ENCODE measurements around the gene PLAGL1. TPM values are rescaled to one million over a fixed set of nuclear protein-coding genes. Genes with fewer than 3 reads are reported as not detected.
A peak's percentile ranks its signal among the peaks of the same experiment; 100 is the strongest.

Gene PLAGL1
- total and polyA plus RNA-seq, 2 experiments from 2014 or later = 22.8 to 43.8 TPM

DNA sequence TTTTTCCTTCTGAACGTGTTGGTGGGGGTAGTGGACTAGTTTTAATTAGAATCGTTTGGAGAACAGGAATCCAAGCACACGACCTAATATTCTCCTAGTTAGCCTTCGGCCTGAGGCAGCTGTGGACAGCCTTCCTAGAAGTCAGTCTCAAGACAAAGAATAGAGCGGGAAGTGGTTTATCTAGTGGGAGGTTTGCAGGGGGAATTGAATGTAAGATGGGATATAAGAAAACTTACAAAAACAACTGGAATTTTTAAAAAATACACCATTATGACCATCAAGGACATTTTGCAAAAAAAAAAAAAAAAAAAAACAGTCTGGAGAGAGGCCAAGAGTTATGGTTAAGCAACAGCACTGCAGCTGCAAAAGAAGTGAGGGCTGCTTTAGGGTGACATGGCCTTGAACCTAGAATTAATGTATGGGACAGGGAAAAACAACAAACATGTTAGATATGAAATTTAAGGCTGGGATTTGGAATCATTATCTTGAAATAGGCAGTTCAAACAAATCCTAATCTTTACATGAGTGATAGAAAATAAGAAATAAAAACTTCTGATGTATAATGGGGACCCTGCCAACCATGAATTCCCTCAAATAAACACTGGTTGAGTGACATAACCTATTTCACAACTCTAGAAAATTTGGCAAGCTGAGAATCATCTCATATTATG, 40.2 kb downstream of the PLAGL1 start:
- Histone ChIP-seq H2AFZ (no peak overlapping the region), H3K79me2 (ENCODE audit: insufficient read depth) (peaks cover 36% of the 10 kb centered on the region), H3K27ac (no peak overlapping the region), H3K4me1 (ENCODE audit: insufficient read depth) (peaks cover 12% of the 10 kb centered on the region), H3K36me3 (ENCODE audit: low read depth) (peaks cover 6% of the 10 kb centered on the region; the same call in 1 of the 2 replicates), H3K9me3 (ENCODE audit: low read depth) (no peaks in the 10 kb centered on the region), H3K9me2 (ENCODE audit: insufficient read depth) (no peaks in the 10 kb centered on the region), H3K4me2 (ENCODE audit: unreplicated experiment) (no peak overlapping the region), H3K27me3 (replicated peaks; ENCODE audit: insufficient read depth) (0 out of 2 replicates have a peak, but pooled peaks cover 4% of the 10 kb centered on the region), H3K9ac (no peak overlapping the region), H3F3A (ENCODE audit: insufficient read depth) (no peaks in the 10 kb centered on the region; the same call in 1 of the 2 replicates), H3K4me3 (no peak overlapping the region), H4K20me1 (ENCODE audit: insufficient read depth) (no peaks in the 10 kb centered on the region)
- TF ChIP-seq EZH2phosphoT487 (IDR thresholded peaks at IDR 0.05; ENCODE audit: insufficient read depth, low read depth) = no peak
- no peak for TF ChIP-seq EZH2 (IDR thresholded peaks at IDR 0.05; ENCODE audit: insufficient read depth, poor library complexity, severe bottlenecking)
- WGBS, 2 experiments (ENCODE audit: low coverage in 1 of 2, low lambda C conversion rate in 2 of 2, missing lambda C conversion rate in 2 of 2) = 34 to 36% methylated on average over 5 of the region's 5 CpGs
- peak; percentile 26 for DNase-seq
- in situ Hi-C loops (cut with MboI) = no loop called here

DNA sequence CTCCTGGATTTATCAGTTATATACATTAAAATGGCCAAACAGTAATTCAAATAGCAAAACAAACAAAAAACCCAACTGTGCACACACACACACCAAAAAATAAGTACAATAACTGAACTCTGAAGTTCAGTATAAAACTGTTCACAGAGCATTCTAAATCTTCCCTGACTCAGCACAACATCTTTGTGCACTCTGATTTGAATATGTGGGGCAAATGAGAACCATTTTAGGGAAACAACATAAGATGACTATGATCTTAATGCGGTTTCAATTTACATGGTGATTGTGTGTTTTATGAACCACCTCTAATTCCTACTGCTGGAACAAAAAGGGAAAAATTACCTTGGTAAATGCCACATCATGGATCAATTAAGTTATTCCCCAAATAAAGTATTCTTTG, 41.7 kb downstream of the PLAGL1 start:
- peaks cover 6% of the 10 kb centered on the region; the same call in 1 of the 2 replicates for H3K36me3 ChIP-seq (ENCODE audit: low read depth)
- no peak overlapping the region for H3K4me2 ChIP-seq (ENCODE audit: unreplicated experiment)
- no peak for DNase-seq
- H3K9me3 ChIP-seq (ENCODE audit: low read depth) = no peaks in the 10 kb centered on the region
- no peak for TF ChIP-seq EZH2phosphoT487 (IDR thresholded peaks at IDR 0.05; ENCODE audit: insufficient read depth, low read depth)
- TF ChIP-seq EZH2 (IDR thresholded peaks at IDR 0.05; ENCODE audit: insufficient read depth, poor library complexity, severe bottlenecking) = no peak
- H2AFZ ChIP-seq = no peak overlapping the region
- no peaks in the 10 kb centered on the region for H4K20me1 ChIP-seq (ENCODE audit: insufficient read depth)
- no peaks in the 10 kb centered on the region for H3K9me2 ChIP-seq (ENCODE audit: insufficient read depth)
- H3K27me3 ChIP-seq (replicated peaks; ENCODE audit: insufficient read depth) = 0 out of 2 replicates have a peak, but pooled peaks cover 4% of the 10 kb centered on the region
- no peak overlapping the region for H3K27ac ChIP-seq
- no peaks in the 10 kb centered on the region; the same call in 1 of the 2 replicates for H3F3A ChIP-seq (ENCODE audit: insufficient read depth)
- H3K79me2 ChIP-seq (ENCODE audit: insufficient read depth) = peaks cover 27% of the 10 kb centered on the region
- 83 to 89% methylated on average over 1 of the region's 1 CpG for WGBS, 2 experiments (ENCODE audit: low coverage in 1 of 2, low lambda C conversion rate in 2 of 2, missing lambda C conversion rate in 2 of 2)
- H3K4me1 ChIP-seq (ENCODE audit: insufficient read depth) = peaks cover 16% of the 10 kb centered on the region
- H3K9ac ChIP-seq = no peak overlapping the region
- in situ Hi-C loops (cut with MboI) = no loop called here
- no peak overlapping the region for H3K4me3 ChIP-seq

DNA sequence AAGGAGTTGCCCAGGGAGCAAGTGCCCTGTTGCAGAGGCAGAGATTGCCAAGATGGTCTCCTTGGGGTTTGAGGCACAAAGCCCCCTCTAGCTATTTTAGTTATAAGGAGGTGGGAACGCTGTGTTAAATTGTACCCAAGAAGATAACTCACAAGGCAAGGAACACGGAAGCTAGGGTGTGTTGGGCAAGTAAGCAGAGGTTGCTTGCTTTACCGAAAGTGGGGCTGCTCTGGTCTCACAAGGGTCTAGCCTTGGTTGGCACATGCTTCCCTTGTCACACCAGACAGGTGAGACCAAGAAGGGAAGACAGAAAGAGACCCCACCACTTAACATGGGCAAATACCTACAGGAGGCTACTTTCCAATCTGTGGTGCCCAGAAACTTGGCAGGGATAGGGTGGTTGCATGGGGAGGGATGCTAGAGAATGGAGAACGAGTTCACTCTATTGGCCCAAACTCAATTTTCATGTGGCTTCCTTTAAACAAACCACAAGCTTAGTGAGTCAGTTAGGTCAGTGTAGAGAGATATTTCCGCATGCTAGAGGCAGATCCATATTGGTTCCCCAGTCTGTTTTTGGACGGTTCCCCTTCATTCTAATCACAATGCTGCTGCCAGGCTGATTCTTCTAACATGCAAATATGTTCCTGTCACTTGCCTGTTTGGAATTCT, 42.4 kb downstream of the PLAGL1 start:
- Histone ChIP-seq H4K20me1 (ENCODE audit: insufficient read depth) (no peaks in the 10 kb centered on the region; the same call in 1 of the 2 replicates), H3K27ac (no peak overlapping the region), H3K9me2 (ENCODE audit: insufficient read depth) (no peaks in the 10 kb centered on the region), H3F3A (ENCODE audit: insufficient read depth) (no peaks in the 10 kb centered on the region; the same call in 1 of the 2 replicates), H3K79me2 (ENCODE audit: insufficient read depth) (peaks cover 21% of the 10 kb centered on the region), H3K4me2 (ENCODE audit: unreplicated experiment) (no peak overlapping the region), H3K4me3 (no peak overlapping the region), H3K9me3 (ENCODE audit: low read depth) (no peaks in the 10 kb centered on the region), H3K36me3 (ENCODE audit: low read depth) (peaks cover 9% of the 10 kb centered on the region; the same call in 1 of the 2 replicates), H3K9ac (no peak overlapping the region), H3K4me1 (ENCODE audit: insufficient read depth) (peaks cover 9% of the 10 kb centered on the region), H2AFZ (no peak overlapping the region), H3K27me3 (replicated peaks; ENCODE audit: insufficient read depth) (0 out of 2 replicates have a peak, but pooled peaks cover 4% of the 10 kb centered on the region)
- TF ChIP-seq EZH2 (IDR thresholded peaks at IDR 0.05; ENCODE audit: insufficient read depth, poor library complexity, severe bottlenecking) = no peak
- no peak for TF ChIP-seq EZH2phosphoT487 (IDR thresholded peaks at IDR 0.05; ENCODE audit: insufficient read depth, low read depth)
- WGBS, 2 experiments (ENCODE audit: low coverage in 1 of 2, low lambda C conversion rate in 2 of 2, missing lambda C conversion rate in 2 of 2) = 68% methylated on average over 6 of the region's 6 CpGs
- DNase-seq = peak; percentile 57
- in situ Hi-C loops (cut with MboI) = no loop called here

DNA sequence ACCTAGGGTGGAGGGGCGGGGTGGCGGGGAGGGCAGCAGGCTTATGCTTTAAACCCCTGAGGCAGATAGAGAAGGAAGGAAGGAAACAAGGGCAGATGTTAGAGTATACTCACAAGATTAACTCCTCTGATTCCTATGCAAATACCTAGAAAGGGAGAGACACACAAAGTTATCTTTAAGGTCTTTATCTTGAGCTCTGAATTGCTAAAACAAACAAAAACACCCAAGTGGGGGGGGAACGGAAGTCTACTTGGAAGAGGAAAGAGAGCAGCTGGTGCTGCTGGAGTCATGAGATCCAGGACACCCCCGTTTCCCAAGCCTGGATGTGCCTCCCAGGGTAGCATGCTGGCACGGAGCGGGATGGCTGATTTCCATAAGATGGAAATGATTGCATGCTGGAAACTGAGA, 43.4 kb downstream of the PLAGL1 start:
- H3K4me3 ChIP-seq = no peak overlapping the region
- H3K9me3 ChIP-seq (ENCODE audit: low read depth) = no peaks in the 10 kb centered on the region
- no peak overlapping the region for H2AFZ ChIP-seq
- H3K9me2 ChIP-seq (ENCODE audit: insufficient read depth) = no peaks in the 10 kb centered on the region
- H3K36me3 ChIP-seq (ENCODE audit: low read depth) = peaks cover 11% of the 10 kb centered on the region; the same call in 1 of the 2 replicates
- no peaks in the 10 kb centered on the region; the same call in 1 of the 2 replicates for H4K20me1 ChIP-seq (ENCODE audit: insufficient read depth)
- no peaks in the 10 kb centered on the region for H3K27me3 ChIP-seq (replicated peaks; ENCODE audit: insufficient read depth)
- TF ChIP-seq EZH2 (IDR thresholded peaks at IDR 0.05; ENCODE audit: insufficient read depth, poor library complexity, severe bottlenecking) (no peak), EZH2phosphoT487 (IDR thresholded peaks at IDR 0.05; ENCODE audit: insufficient read depth, low read depth) (no peak)
- H3K27ac ChIP-seq = no peak overlapping the region
- in situ Hi-C loops (cut with MboI) = no loop called here
- H3K4me1 ChIP-seq (ENCODE audit: insufficient read depth) = 0 out of 2 replicates have a peak, but pooled peaks cover 7% of the 10 kb centered on the region
- 47 to 52% methylated on average over 6 of the region's 6 CpGs for WGBS, 2 experiments (ENCODE audit: low coverage in 1 of 2, low lambda C conversion rate in 2 of 2, missing lambda C conversion rate in 2 of 2)
- H3K79me2 ChIP-seq (ENCODE audit: insufficient read depth) = peaks cover 12% of the 10 kb centered on the region
- DNase-seq = no peak
- no peaks in the 10 kb centered on the region; the same call in 1 of the 2 replicates for H3F3A ChIP-seq (ENCODE audit: insufficient read depth)
- no peak overlapping the region for H3K9ac ChIP-seq
- no peak overlapping the region for H3K4me2 ChIP-seq (ENCODE audit: unreplicated experiment)

Measured in GM23248 (cell line).